NCI-H748 (cell line): ENCODE results near the gene FAHD2A.
"Not testable (repeated sequence)": the region's sequence is repeated elsewhere in the genome, so short reads cannot be mapped to it uniquely, and the experiment has no call there.

Experiments
- DNase-seq: peaks from one replicate; lab custom pipeline; 2025; ENCODE audit not compliant: unreplicated experiment; lab: John Stamatoyannopoulos, UW

The FAHD2A gene

GRCh38 chr2:95375532-95376150 lies 26.9 kb upstream of the FAHD2A start:
- no peak for DNase-seq

GRCh38 chr2:95376311-95377215 lies 25.9 kb upstream of the FAHD2A start:
- no peak for DNase-seq

GRCh38 chr2:95377216-95378123 lies 25.0 kb upstream of the FAHD2A start:
- DNase-seq, result no peak

GRCh38 chr2:95378281-95378680 lies 24.2 kb upstream of the FAHD2A start:
- DNase-seq, result not testable (repeated sequence)

GRCh38 chr2:95379371-95379831 lies 23.1 kb upstream of the FAHD2A start:
- no peak for DNase-seq

GRCh38 chr2:95380280-95380679 lies 22.2 kb upstream of the FAHD2A start:
- DNase-seq, result no peak

- no peak for DNase-seq
Measured at GRCh38 chr2:95380731-95381130, 21.8 kb upstream of the FAHD2A start.

GRCh38 chr2:95381212-95382191 lies 21.0 kb upstream of the FAHD2A start:
- no peak for DNase-seq

- DNase-seq, result no peak
Measured at GRCh38 chr2:95382192-95382591, 20.3 kb upstream of the FAHD2A start.

GRCh38 chr2:95382686-95383634 lies 19.5 kb upstream of the FAHD2A start:
- no peak for DNase-seq

- no peak for DNase-seq
Measured at GRCh38 chr2:95383635-95384027, 18.9 kb upstream of the FAHD2A start.

GRCh38 chr2:95384854-95385569 lies 17.5 kb upstream of the FAHD2A start:
- DNase-seq, result no peak

GRCh38 chr2:95385570-95385984 lies 16.9 kb upstream of the FAHD2A start:
- DNase-seq, result no peak

- DNase-seq, result no peak
Measured at GRCh38 chr2:95386031-95386430, 16.5 kb upstream of the FAHD2A start.

- DNase-seq, result no peak
Measured at GRCh38 chr2:95387358-95387757, 15.2 kb upstream of the FAHD2A start.

GRCh38 chr2:95388091-95388692 lies 14.3 kb upstream of the FAHD2A start:
- no peak for DNase-seq

- DNase-seq, result no peak
Measured at GRCh38 chr2:95388856-95389244, 13.7 kb upstream of the FAHD2A start.
